Endothelial cell of umbilical vein (primary cell): ENCODE measurements around the gene ZNF234. TPM values are rescaled to one million over a fixed set of nuclear protein-coding genes. Genes with fewer than 3 reads are reported as not detected.

Experiments used
- BruUV-seq: library from RNA; stranded (reverse); fragments of 400-500 nt; replicated peaks from 2 replicates; lab custom pipeline; 2021; lab: Mats Ljungman, UMichigan
- CTCF ChIA-PET: fragments of 300-600, 350-600 bp; sonication (Branson Sonifier 250); formaldehyde crosslinking; loops from one replicate; lab custom pipeline; 2021; ENCODE audit warnings: antibody characterized with exemption, inconsistent platforms; lab: Charles Lee
- POLR2A ChIA-PET: fragments of 300-600, 350-600 bp; sonication (Branson Sonifier 250); formaldehyde crosslinking; loops from one replicate; lab custom pipeline; 2021; ENCODE audit warnings: antibody characterized with exemption, inconsistent platforms; lab: Charles Lee
- DNase-seq: peaks from one replicate; pipeline ENCODE4 v3.0.0-alpha.2; 2011; ENCODE audit warnings: low read depth, low spot score
- FAIRE-seq: peaks from 2 replicates; lab custom pipeline; 2011; peaks lifted over from hg19 to GRCh38; lab: Jason Lieb, UNC
- H2AFZ ChIP-seq: 2 replicates; pipeline ENCODE4 v1.6.0; 2012; ENCODE audit warnings: low read depth, low read length, control low read depth, inconsistent platforms
- H3K27ac ChIP-seq: 2 replicates; pipeline ENCODE4 v1.5.1; 2011; ENCODE audit warnings: low read depth, mild to moderate bottlenecking, control low read depth, low read length, moderate library complexity; ENCODE audit not compliant: insufficient read depth
- H3K27me3 ChIP-seq, 2 experiments: 2 replicates each; pipeline versions ENCODE4 v1.6.0 to v1.6.1; 2011; ENCODE audit warnings: low read length in 2 of 2, mixed read lengths in 1 of 2; ENCODE audit not compliant: control insufficient read depth in 2 of 2, insufficient read depth in 2 of 2
- H3K36me3 ChIP-seq, 2 experiments: 2 replicates in 1 of 2; 3 replicates in 1 of 2; pipeline ENCODE4 v1.5.1; 2011; ENCODE audit warnings: low read length in 2 of 2, mild to moderate bottlenecking in 1 of 2, moderate library complexity in 1 of 2; ENCODE audit not compliant: control insufficient read depth in 2 of 2, insufficient read depth in 2 of 2; ENCODE audit errors: extremely low read depth in 1 of 2
- H3K4me1 ChIP-seq: 3 replicates; pipeline ENCODE4 v1.5.1; 2011; ENCODE audit warnings: mild to moderate bottlenecking, low read length; ENCODE audit not compliant: control insufficient read depth, insufficient read depth; ENCODE audit errors: extremely low read depth
- H3K4me2 ChIP-seq: 2 replicates; pipeline ENCODE4 v1.6.1; 2011; ENCODE audit warnings: low read length, control low read depth, mixed read lengths; ENCODE audit not compliant: insufficient read depth
- H3K4me3 ChIP-seq, 3 experiments: fragments of 200-600 bp in 1 of 3; sonication (generic), shearing (Covaris generic) in 1 of 3; replicated peaks in 1 of 3; 2 replicates each; pipeline ENCODE4 v1.5.1; 2011 to 2016; ENCODE audit warnings: control low read depth in 3 of 3, low read length in 3 of 3, mild to moderate bottlenecking in 2 of 3, inconsistent platforms in 1 of 3, low read depth in 1 of 3, moderate library complexity in 1 of 3; ENCODE audit not compliant: insufficient read depth in 1 of 3
- H3K79me2 ChIP-seq: 2 replicates; pipeline ENCODE4 v1.6.0; 2012; ENCODE audit warnings: low read length, inconsistent platforms; ENCODE audit not compliant: control insufficient read depth, insufficient read depth
- H3K9ac ChIP-seq: replicated peaks from 2 replicates; pipeline ENCODE3; 2011; ENCODE audit warnings: low read length, control low read depth; ENCODE audit not compliant: insufficient read depth; ENCODE audit errors: extremely low read depth
- H3K9me1 ChIP-seq: replicated peaks from 3 replicates; pipeline ENCODE4 v1.6.0; 2011; ENCODE audit warnings: mild to moderate bottlenecking, low read length; ENCODE audit not compliant: control insufficient read depth, insufficient read depth; ENCODE audit errors: extremely low read depth
- H3K9me3 ChIP-seq: replicated peaks from 2 replicates; pipeline ENCODE4 v1.5.1; 2012; ENCODE audit warnings: low read length, inconsistent platforms; ENCODE audit not compliant: control insufficient read depth, insufficient read depth
- H4K20me1 ChIP-seq: replicated peaks from 2 replicates; pipeline ENCODE3; 2011; ENCODE audit warnings: mild to moderate bottlenecking, low read length; ENCODE audit not compliant: control insufficient read depth, insufficient read depth; ENCODE audit errors: extremely low read depth
- FOS ChIP-seq: IDR thresholded peaks from 2 replicates; pipeline ENCODE4 v1.6.1; 2011; ENCODE audit warnings: mild to moderate bottlenecking, low read length, moderate library complexity, borderline replicate concordance; ENCODE audit not compliant: insufficient read depth
- JUN ChIP-seq: IDR thresholded peaks from 2 replicates; pipeline ENCODE4 v1.6.1; 2011; ENCODE audit warnings: borderline replicate concordance, low read depth; ENCODE audit not compliant: insufficient read length, insufficient read depth
- MYC ChIP-seq: IDR thresholded peaks from one replicate; pipeline ENCODE4 v1.6.1; 2011; ENCODE audit warnings: mild to moderate bottlenecking, low read depth, low read length
- POLR2A ChIP-seq: IDR thresholded peaks from 2 replicates; pipeline ENCODE4 v1.6.1; 2012; ENCODE audit warnings: low read depth, mild to moderate bottlenecking, control low read depth, low read length
- POLR2AphosphoS5 ChIP-seq: IDR thresholded peaks from 2 replicates; pipeline ENCODE4 v1.6.1; 2012; ENCODE audit warnings: low read depth, mild to moderate bottlenecking, control low read depth, low read length, moderate library complexity; ENCODE audit not compliant: insufficient read depth
- dilution Hi-C: fragments of 300-500 bp; cut with MboI; formaldehyde crosslinking; loops from one replicate; pipeline ENCODE4 v1.15.0; 2019; ENCODE audit warnings: low sequenced_read_pairs; ENCODE audit not compliant: extremely low pct_ligation_motif_present
- intact Hi-C: fragments of 100-400 bp; cut with micrococcal nuclease; formaldehyde crosslinking; loops from one replicate; pipeline ENCODE4 v1.10.0; 2022
- polyA plus RNA-seq, 4 experiments: library from polyadenylated mRNA; depleted of rRNA in 3 of 4; stranded (reverse) in 3 of 4; unstranded in 1 of 4; fragments of >200 nt; gene quantifications; 2 replicates each; pipeline versions ENCODE4 v1.2.1 to v1.2.3, GENCODE V29; 2011 to 2012; ENCODE audit warnings: missing spikeins in 1 of 4
- total RNA-seq: library from RNA; stranded (reverse); gene quantifications from 2 replicates; pipeline ENCODE4 v1.2.3, GENCODE V29; 2021
- TF ChIP-seq, protein P1 (sequence below): IDR thresholded peaks from 2 replicates; pipeline ENCODE4 v1.6.1; 2011; ENCODE audit not compliant: insufficient read depth, insufficient read length

ZNF234 gene
- total and polyA plus RNA-seq, 2 donors (not counting 3 experiments of a cell fraction or from before 2014, with no cell fraction given) = 2.5 to 11.9 TPM

DNA sequence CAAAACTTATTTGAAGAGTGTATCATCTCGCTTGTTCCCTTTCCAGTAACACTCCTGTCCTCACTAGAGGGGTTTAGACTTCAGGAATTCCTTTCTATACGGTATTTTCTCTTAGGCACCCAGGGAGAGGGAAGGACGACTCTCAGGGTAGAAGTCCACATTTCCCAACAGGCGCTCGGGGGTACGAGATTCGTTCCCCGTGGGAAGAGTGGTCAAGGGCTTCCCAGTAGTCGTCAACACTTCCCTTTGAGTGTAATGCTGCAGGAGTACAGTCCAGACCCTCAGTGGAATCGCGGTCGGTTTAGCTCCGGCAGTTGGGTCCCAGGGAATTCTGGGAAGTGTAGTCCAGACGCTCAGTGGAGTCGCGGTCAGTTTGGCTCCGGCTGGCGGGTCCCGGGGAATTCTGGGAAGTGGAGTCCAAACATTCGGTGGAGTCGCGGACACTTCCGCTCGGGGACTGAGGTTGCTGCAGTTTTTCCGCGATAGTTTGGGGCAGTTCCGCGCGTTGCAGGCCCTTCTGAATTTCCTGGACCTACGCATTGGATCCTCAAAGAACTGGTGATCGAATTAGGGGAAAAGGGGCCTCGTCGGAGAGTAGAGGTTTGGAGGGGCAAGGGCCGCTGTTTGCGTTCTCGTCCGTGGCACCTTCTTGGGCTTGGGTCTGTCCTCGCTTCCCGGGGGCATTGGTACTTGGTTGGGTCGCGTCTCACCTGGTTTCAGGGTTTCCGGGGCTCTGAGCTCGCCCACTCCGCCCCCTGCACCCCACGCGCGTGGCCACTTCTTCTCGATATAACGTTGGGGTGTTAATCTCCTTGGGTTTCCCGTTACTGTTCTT lies 47.2 kb upstream of the ZNF234 start, which contains the start of gene ZNF224:
Gene ZNF224, plus strand, starts transcription at position 431 of the 835 bp plus-strand sequence. CDS start 3,513 bp downstream, outside the sequence.
- peak; percentile 95 for DNase-seq
- Histone ChIP-seq H3K79me2 (peaks cover 11% of the 10 kb centered on the region), H3K4me3 (peak within 1 kb of the TSS; percentile 57 to 97 (median 95)), H3K4me2 (peak within 1 kb of the TSS; percentile 100), H3K4me1 (peaks cover 8% of the 10 kb centered on the region), H3K9me3 (no peaks in the 10 kb centered on the region), H3K27me3 (no peaks in the 10 kb centered on the region), H2AFZ (peak within 1 kb of the TSS; percentile 100), H3K9me1 (no peaks in the 10 kb centered on the region), H4K20me1 (no peaks in the 10 kb centered on the region), H3K9ac (peak within 1 kb of the TSS; percentile 81), H3K36me3 (peaks cover 2% of the 10 kb centered on the region in 2 experiments), H3K27ac (peak within 1 kb of the TSS; percentile 42)
- ChIA-PET CTCF (interaction anchor here (1.0 to 1.2 kb wide), 2 partner anchors 71 to 159 kb away, joined by 3 to 4 read pairs; partner anchors contain the start of genes ZNF226 and ZNF45), POLR2A (interaction anchor here (0.5 kb wide), 1 partner anchor 118 kb away, joined by 4 read pairs; no protein-coding TSS in a partner anchor)
- FAIRE-seq = peak; percentile 97
- intact Hi-C loops (loop anchor here (1.0 to 10.0 kb wide), 11 partner anchors 19 to 407 kb away; partner anchors contain the start of genes ZNF112, ZNF180, ZNF223 and ZNF225), dilution Hi-C loops (no loop called here)
- TF ChIP-seq, protein P1, sequence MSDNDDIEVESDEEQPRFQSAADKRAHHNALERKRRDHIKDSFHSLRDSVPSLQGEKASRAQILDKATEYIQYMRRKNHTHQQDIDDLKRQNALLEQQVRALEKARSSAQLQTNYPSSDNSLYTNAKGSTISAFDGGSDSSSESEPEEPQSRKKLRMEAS = no peak
- peak; percentile 38 for TF ChIP-seq POLR2AphosphoS5
- no peak for TF ChIP-seq MYC
- TF ChIP-seq FOS = no peak
- TF ChIP-seq JUN = no peak
- peak; percentile 59 for TF ChIP-seq POLR2A
- no TSS peak for BruUV-seq
